Epithelial cell of proximal tubule (primary cell): ENCODE data around the gene SLC27A4. TPM values are rescaled to one million over a fixed set of nuclear protein-coding genes. Genes with fewer than 3 reads are reported as not detected.

ENCODE experiments used
- DNase-seq: peaks from one replicate; pipeline ENCODE4 v3.0.0-alpha.2; 2011; ENCODE audit warnings: low read depth
- H3K4me3 ChIP-seq: 2 replicates; pipeline ENCODE4 v1.5.1; 2011; ENCODE audit warnings: low read depth, mild to moderate bottlenecking, low read length
- total RNA-seq: library from RNA; depleted of rRNA; stranded (reverse); fragments of >200 nt; gene quantifications from 2 replicates; pipeline ENCODE4 v1.2.3, GENCODE V29; 2015
- TF ChIP-seq, protein P1 (sequence below): conservative IDR thresholded peaks from 2 replicates; pipeline ENCODE4 v1.5.1; 2012; ENCODE audit warnings: low read depth, mild to moderate bottlenecking, low read length

SLC27A4 gene
- total RNA-seq, 1 donor from 2014 or later, result 27.7 TPM

DNA sequence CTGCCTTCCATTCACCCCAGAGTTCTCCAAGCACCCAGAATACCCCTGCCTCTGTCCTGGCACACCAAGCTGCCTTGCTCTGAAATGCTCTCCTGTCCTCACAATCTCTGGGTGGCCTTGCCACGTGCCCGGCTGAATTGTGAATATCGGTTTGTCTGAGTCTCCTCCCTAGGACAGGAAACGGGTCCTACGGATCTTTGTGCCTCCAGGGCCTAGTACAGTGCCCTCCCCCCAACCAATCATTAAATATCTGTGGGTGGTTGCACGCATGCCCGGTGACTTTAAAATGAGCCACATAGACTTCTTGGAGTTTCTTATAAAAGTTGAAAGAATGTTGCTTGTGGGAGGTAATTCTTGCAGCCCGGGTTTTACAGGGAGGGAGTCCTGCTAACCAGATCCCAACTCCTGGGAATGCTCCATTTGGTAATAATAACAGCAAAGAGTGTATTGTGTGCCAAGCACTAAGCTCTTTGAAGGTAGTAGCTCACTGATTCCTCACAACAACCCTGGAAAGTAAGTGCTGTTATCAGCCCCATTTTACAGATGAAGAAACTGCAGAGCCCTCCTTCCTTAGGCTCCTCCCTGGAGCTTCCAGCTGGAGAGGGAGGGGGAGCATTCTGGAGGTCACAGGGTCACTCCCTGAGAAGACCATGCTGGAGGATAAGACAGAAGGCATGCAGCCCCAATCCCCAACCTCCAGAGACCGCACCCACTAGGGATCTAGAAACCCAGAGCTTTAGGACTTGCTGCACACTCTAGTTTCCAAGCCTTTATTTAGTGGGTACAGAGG, 54.2 kb downstream of the SLC27A4 start:
- TF ChIP-seq, protein P1, sequence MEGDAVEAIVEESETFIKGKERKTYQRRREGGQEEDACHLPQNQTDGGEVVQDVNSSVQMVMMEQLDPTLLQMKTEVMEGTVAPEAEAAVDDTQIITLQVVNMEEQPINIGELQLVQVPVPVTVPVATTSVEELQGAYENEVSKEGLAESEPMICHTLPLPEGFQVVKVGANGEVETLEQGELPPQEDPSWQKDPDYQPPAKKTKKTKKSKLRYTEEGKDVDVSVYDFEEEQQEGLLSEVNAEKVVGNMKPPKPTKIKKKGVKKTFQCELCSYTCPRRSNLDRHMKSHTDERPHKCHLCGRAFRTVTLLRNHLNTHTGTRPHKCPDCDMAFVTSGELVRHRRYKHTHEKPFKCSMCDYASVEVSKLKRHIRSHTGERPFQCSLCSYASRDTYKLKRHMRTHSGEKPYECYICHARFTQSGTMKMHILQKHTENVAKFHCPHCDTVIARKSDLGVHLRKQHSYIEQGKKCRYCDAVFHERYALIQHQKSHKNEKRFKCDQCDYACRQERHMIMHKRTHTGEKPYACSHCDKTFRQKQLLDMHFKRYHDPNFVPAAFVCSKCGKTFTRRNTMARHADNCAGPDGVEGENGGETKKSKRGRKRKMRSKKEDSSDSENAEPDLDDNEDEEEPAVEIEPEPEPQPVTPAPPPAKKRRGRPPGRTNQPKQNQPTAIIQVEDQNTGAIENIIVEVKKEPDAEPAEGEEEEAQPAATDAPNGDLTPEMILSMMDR, result no peak
- DNase-seq, result no peak
- no peak overlapping the region for H3K4me3 ChIP-seq

DNA sequence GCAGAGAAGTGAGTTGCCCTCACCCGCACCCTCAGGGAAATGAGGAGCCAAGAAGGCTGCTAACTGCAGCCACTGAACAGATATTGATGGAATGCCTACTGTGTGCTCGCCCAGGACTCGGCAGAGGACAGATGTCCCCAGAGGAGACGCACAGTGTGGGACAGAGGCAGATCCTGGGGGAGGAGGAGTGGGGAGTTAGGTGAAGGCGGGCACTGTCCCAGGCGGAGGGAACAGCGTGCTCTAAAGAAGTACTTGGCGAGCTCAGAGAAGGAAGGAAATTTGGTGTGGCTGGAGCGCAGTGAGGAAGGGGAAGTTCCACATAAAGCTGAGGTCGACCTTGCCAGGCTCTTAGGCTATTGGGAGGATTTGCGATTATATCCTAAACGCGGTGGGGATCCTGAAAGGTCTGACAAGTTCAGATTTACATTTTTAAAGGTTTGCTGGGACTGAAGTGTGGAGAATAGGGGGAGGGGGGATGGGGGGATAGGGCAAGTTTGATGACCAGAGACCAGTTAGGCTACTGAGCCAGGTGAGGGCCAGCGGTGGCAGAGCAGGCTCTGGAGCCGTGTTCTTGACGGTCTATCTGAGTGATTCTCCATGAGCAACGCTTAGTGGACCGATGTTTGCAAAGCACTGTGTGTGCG, 56.8 kb downstream of the SLC27A4 start:
- DNase-seq, result no peak
- TF ChIP-seq, protein P1, result no peak
- no peak overlapping the region for H3K4me3 ChIP-seq

DNA sequence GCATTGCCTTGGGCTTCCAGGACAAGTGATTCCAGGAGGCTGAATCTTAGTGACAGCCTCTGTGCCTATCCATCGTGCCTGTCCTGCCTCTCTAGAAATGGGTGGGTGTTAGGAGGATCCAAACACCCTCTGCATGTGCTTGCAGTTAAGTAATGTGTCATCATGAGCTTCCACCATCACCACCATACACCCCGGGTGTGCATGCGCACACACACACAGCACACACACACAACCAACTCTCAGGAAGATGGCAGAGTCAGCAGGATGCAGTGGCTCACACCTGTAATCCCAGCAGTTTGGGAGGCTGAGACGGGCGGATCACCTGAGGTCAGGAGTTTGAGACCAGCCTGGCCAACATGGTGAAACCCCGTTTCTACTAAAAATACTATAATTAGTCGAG, 57.5 kb downstream of the SLC27A4 start:
- no peak for DNase-seq
- TF ChIP-seq, protein P1, result no peak
- no peak overlapping the region for H3K4me3 ChIP-seq

DNA sequence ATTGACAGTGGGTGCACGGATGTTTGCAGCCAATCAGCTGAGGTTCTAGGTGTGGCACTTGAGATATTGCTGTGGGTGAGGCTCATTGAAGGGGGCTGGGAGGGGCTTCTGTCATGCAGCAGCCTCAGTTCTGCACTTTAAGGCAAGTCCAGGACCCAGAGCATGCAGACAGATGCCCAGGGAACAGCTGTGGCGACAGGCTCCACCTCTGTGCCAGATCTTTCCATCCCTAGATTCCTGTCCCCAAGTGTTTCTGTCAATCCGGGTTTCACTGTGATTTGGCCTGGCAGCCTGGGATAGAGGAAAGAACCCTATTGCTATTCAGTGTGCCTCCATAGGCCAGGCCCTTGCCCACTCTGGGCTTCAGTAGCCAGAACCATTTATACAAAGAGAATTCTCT, 59.5 kb downstream of the SLC27A4 start:
- DNase-seq, result no peak
- no peak overlapping the region for H3K4me3 ChIP-seq
- TF ChIP-seq, protein P1, result no peak

GRCh38 chr9:128404560-128404959, 64.2 kb downstream of the SLC27A4 start:
- TF ChIP-seq, protein P1, result no peak
- no peak for DNase-seq
- H3K4me3 ChIP-seq, result no peak overlapping the region

DNA sequence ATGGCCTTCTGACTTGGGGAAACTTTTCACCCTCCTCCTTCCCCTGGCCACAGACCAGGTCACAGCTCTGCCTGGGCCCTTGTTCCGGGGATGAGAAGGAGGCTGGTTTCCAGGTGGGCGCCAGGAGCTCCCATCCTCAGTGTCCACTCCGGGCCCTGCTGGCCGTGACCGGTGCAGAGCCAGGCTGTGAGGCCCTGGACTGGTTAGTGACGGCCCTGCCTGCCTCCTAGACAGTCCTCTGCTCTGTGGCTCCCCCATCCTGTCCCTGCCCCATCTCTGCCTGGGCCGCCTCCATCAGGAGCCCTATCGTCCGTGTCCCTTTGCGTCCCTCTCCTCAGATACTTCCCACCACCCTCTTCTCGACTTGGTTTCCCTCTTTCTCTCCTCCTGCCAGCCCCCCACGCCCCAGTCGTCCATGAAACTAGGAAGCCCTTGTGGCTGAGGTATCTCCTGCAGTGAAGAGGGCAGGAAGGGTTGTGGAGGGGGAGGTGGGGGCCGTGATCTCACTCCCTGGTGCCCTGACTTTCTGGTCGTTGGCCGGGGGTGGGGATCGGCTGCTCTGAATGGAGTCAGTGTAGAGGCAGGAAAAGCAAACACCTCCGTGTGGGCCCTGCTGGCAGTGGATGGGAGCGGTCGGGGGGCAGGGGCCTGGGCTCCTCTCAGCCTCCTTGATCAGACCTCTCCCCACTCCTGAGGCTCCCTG, 64.9 kb downstream of the SLC27A4 start:
- no peak overlapping the region for H3K4me3 ChIP-seq
- no peak for DNase-seq
- TF ChIP-seq, protein P1, result no peak
